K562 treated with DMSO at 1 percent for 4 hours (cell line): ENCODE measurements around the gene IRF8. TPM values are rescaled to one million over a fixed set of nuclear protein-coding genes. Genes with fewer than 3 reads are reported as not detected.

Source experiments
- total RNA-seq: library from RNA; unstranded; fragments of 300-600 nt; gene quantifications from 2 replicates; pipeline ENCODE4 v1.2.3, GENCODE V29; 2022; ENCODE audit not compliant: insufficient read depth

Gene IRF8
- total RNA-seq, result not detected in 2 replicates

GRCh38 chr16:85898521-85899442, at the start of gene IRF8:
TSS of gene IRF8 (plus strand) at chr16:85899162. CDS start at chr16:85903016, 3,854 bp downstream.

Other genes starting within 250 kb of the IRF8 start
- 19.1 and 19.4 TPM in 2 replicates for gene GINS2, start 210.2 kb upstream of the IRF8 start, total RNA-seq
- gene C16orf74, start 148.1 kb upstream of the IRF8 start, total RNA-seq, result not detected in 2 replicates
- 31.9 and 32.5 TPM in 2 replicates for gene EMC8, start 99.6 kb upstream of the IRF8 start, total RNA-seq
- gene COX4I1, start 99.5 kb upstream of the IRF8 start, total RNA-seq, result 1,630 and 1,636 TPM in 2 replicates